G401 (cell line): ENCODE results near the gene PHLDA1. TPM values are rescaled to one million over a fixed set of nuclear protein-coding genes. Genes with fewer than 3 reads are reported as not detected.

Source experiments
- DNase-seq: peaks from one replicate; pipeline ENCODE4 v3.0.0-alpha.2; 2015; ENCODE audit warnings: low spot score
- in situ Hi-C: cut with HindIII; loops from 2 replicates; pipeline ENCODE4 v1.10.0; 2016; ENCODE audit warnings: low sequenced_read_pairs, mixed read lengths
- total RNA-seq: library from RNA; depleted of rRNA; stranded (reverse); fragments of >200 nt; shearing (Covaris generic); gene quantifications from 2 replicates; pipeline ENCODE4 v1.2.3, GENCODE V29; 2014; rRNA removed

PHLDA1 gene
- total RNA-seq, 1 experiment from 2014 or later: 3.7 TPM

DNA sequence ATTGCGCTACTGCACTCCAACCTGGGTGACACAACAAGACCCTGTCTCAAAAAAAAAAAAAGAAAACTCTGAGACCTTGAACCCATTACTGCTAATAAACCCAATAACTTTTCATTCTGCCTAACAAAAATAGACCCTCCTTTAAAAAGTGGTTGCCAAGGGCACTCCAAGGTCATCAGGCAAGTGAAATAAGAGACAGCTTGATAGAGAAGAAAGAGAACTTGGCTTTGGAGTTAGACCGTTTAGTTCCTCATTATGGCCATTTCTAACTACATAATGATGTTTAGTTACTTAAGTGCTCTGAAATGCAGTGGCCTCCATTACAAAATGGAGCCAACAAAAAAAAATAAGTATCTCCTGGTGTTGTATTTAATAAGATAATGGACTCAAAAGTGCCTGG is 55.9 kb downstream of the PHLDA1 start:
- no peak for DNase-seq
- in situ Hi-C loops: no loop called here

Other genes with a start within 250 kb of the PHLDA1 start
- gene NAP1L1, start 52.9 kb upstream of the PHLDA1 start, total RNA-seq: 691 and 894 TPM in 2 replicates